ENCODE results near the gene CBARP. TPM values are rescaled to one million over a fixed set of nuclear protein-coding genes. Genes with fewer than 3 reads are reported as not detected.

The CBARP gene
- total and polyA plus RNA-seq, 2 of the 13 experiments (the other 11 are each of a cell fraction or from before 2014, with no cell fraction given), result 1.2 to 1.4 TPM

DNA sequence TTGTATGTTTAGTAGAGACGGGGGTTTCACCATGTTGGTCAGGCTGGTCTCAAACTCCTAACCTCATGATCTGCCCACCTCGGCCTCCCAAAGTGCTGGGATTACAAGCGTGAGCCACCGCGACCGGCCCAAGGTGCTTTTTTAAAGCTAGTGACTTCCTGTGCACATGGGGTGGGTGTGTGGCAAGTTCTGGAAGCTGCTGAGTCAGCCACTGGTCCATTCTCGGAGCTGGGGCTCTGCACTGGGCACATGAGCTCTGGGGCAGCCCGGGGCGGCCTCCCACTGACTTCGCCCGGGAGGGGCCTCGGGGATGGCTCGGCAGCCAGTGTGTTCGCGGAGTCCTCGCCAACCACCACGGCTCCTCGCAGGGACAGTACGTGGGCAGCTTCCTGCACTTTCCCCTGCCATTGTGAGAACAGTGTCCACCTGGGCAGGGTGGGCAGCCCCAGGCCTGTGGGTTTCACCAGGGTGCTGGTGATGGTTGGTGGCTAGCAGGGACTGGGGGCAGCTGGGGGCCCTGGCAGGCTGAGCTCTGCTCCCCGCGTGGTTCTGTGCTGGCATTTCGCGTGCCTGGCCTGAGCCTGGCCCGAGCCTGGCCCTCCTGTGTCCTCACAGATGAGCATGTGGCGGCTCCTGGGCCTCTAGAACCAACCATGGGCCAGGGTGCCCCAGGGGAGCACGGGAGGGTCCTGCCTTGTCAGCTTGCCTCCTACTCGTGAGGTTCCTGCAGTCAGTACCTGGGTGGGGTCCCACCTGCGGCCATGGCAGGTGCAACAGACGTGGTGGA lies 12.2 kb downstream of the CBARP start:
- no peak overlapping the region for H3K4me2 ChIP-seq (ENCODE audit: low read depth, low read length)

More for the DNA sequence above, 12.2 kb downstream of the CBARP start:
- no peak for ATAC-seq
- FAIRE-seq, result no peak
- Histone ChIP-seq H3K9me3 (ENCODE audit: low read length) (no peaks in the 10 kb centered on the region), H3K9ac (ENCODE audit: insufficient read depth, low read depth, low read length) (no peak overlapping the region), H3K36me3 (replicated peaks in 1 of 2; ENCODE audit: control insufficient read depth in 1 of 2, insufficient read depth in 2 of 2, low read length in 2 of 2) (peaks cover 14 to 22% of the 10 kb centered on the region in 2 experiments; a peak in 4 of 5 replicates), H3K27me3 (ENCODE audit: control insufficient read depth in 1 of 2, insufficient read depth in 2 of 2, low read length in 2 of 2) (no peaks in the 10 kb centered on the region), H3K4me1 (ENCODE audit: insufficient read depth, low read length) (peaks cover 13% of the 10 kb centered on the region; the same call in 1 of the 2 replicates), H4K20me1 (ENCODE audit: insufficient read depth, low read length) (no peaks in the 10 kb centered on the region), H3K79me2 (ENCODE audit: insufficient read depth, low read length) (no peaks in the 10 kb centered on the region), H2AFZ (ENCODE audit: low read length) (no peak overlapping the region), H3K27ac (ENCODE audit: extremely low read length, insufficient read depth, low read length) (no peak overlapping the region), H3K4me3 (replicated peaks in 1 of 3; ENCODE audit: insufficient read depth in 1 of 3, low read depth in 2 of 3, low read length in 3 of 3) (no peak overlapping the region)
- POLR2A ChIA-PET, result interaction anchor here (0.7 kb wide), 1 partner anchor 43 kb away, joined by 3 read pairs; the partner anchor contains the start of gene CIRBP
- 96% methylated on average over 11 of the region's 29 CpGs for WGBS (ENCODE audit: low lambda C conversion rate)
- TF ChIP-seq, protein P1, sequence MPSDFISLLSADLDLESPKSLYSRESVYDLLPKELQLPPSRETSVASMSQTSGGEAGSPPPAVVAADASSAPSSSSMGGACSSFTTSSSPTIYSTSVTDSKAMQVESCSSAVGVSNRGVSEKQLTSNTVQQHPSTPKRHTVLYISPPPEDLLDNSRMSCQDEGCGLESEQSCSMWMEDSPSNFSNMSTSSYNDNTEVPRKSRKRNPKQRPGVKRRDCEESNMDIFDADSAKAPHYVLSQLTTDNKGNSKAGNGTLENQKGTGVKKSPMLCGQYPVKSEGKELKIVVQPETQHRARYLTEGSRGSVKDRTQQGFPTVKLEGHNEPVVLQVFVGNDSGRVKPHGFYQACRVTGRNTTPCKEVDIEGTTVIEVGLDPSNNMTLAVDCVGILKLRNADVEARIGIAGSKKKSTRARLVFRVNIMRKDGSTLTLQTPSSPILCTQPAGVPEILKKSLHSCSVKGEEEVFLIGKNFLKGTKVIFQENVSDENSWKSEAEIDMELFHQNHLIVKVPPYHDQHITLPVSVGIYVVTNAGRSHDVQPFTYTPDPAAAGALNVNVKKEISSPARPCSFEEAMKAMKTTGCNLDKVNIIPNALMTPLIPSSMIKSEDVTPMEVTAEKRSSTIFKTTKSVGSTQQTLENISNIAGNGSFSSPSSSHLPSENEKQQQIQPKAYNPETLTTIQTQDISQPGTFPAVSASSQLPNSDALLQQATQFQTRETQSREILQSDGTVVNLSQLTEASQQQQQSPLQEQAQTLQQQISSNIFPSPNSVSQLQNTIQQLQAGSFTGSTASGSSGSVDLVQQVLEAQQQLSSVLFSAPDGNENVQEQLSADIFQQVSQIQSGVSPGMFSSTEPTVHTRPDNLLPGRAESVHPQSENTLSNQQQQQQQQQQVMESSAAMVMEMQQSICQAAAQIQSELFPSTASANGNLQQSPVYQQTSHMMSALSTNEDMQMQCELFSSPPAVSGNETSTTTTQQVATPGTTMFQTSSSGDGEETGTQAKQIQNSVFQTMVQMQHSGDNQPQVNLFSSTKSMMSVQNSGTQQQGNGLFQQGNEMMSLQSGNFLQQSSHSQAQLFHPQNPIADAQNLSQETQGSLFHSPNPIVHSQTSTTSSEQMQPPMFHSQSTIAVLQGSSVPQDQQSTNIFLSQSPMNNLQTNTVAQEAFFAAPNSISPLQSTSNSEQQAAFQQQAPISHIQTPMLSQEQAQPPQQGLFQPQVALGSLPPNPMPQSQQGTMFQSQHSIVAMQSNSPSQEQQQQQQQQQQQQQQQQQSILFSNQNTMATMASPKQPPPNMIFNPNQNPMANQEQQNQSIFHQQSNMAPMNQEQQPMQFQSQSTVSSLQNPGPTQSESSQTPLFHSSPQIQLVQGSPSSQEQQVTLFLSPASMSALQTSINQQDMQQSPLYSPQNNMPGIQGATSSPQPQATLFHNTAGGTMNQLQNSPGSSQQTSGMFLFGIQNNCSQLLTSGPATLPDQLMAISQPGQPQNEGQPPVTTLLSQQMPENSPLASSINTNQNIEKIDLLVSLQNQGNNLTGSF (CRISPR knock-in tag; IDR thresholded peaks at IDR 0.05), result no peak
- TF ChIP-seq AKAP8 (CRISPR knock-in tag; IDR thresholded peaks at IDR 0.05), result 0 out of 2 replicates have a peak, but pooled peaks have one; percentile 1
- BruUV-seq (replicated peaks), result no TSS peak
- DNase-seq (ENCODE audit: low spot score), result no peak
- in situ Hi-C loops (cut with HindIII; ENCODE audit: extremely low pct_ligation_motif_present, low pct_unique_long_range_greater_than_20kb), result no loop called here
- CTCF ChIA-PET (ENCODE audit: low intra/inter-chr PET ratio, low total read pairs), result no interaction called here
- intact Hi-C loops (cut with micrococcal nuclease; ENCODE audit: unreplicated experiment), result no loop called here
